Ovary (tissue), 9 donors: ENCODE data around the gene BPTF. TPM values are rescaled to one million over a fixed set of nuclear protein-coding genes. Genes with fewer than 3 reads are reported as not detected.

Experiments used
- DNase-seq, 5 donors: peaks; one replicate each; pipeline ENCODE4 v3.0.0-alpha.2; 2019 to 2020
- H3K27ac ChIP-seq, 2 donors: fragments of 200-600 bp; one replicate each; pipeline versions ENCODE4 v1.5.1 to v1.8.0; 2019 to 2022
- H3K27me3 ChIP-seq: fragments of 200-600 bp; one replicate; pipeline ENCODE4 v1.8.0; 2022
- H3K36me3 ChIP-seq: fragments of 200-600 bp; sonication (generic); one replicate; pipeline ENCODE4 v1.5.1; 2019
- H3K4me1 ChIP-seq: one replicate; pipeline ENCODE4 v1.8.1; 2013; ENCODE audit warnings: mild to moderate bottlenecking, moderate library complexity; ENCODE audit not compliant: insufficient read depth
- H3K4me3 ChIP-seq: fragments of 200-600 bp; sonication (generic); one replicate; pipeline ENCODE4 v1.5.1; 2017
- H3K9me3 ChIP-seq, 2 donors: fragments of 200-600 bp in 1 of 2; sonication (generic) in 1 of 2; one replicate each; pipeline versions ENCODE4 v1.5.1 to v1.8.1; 2013 to 2019; ENCODE audit warnings: mild to moderate bottlenecking in 1 of 2, moderate library complexity in 1 of 2
- EP300 ChIP-seq: sonication (generic); formaldehyde crosslinking; IDR thresholded peaks from one replicate; pipeline ENCODE4 v1.6.1; 2017; ENCODE audit warnings: antibody characterized with exemption
- POLR2A ChIP-seq: fragments of 450-650 bp; IDR thresholded peaks from one replicate; pipeline ENCODE4 v1.6.1; 2017; ENCODE audit warnings: antibody characterized with exemption, mild to moderate bottlenecking, moderate library complexity
- WGBS, 3 donors: extraction: QIAGEN DNeasy Blood & Tissue Kit in 1 of 3; methylation state at CpG; one replicate each; pipeline versions ENCODE4 v1.1.5 to v1.1.7; 2013 to 2017; 5-methylcytosine and 5-hydroxymethylcytosine counted together
- intact Hi-C, 4 donors: fragments of 100-400 bp; cut with DNase I; formaldehyde crosslinking; loops; one replicate each; pipeline versions ENCODE4 v1.11.0 to v1.15.1; 2022 to 2023
- polyA plus RNA-seq, 2 donors: library from polyadenylated mRNA; stranded (reverse); fragments of 200-250 nt in 1 of 2; fragments of 350-450 nt in 1 of 2; fragmentation: Illumina TruSeq in 1 of 2; extraction: RNeasy Lipid Tissue Mini Kit (QIAGEN cat#74804) in 1 of 2; gene quantifications; one replicate each; pipeline ENCODE4 v1.2.3, GENCODE V29; 2013 to 2014
- total RNA-seq, 7 donors: library from RNA; depleted of rRNA in 2 of 7; stranded (reverse); fragments of >200 nt in 2 of 7; fragmentation: NEBNext Ultra II Directional in 3 of 7; extraction: Animal tissue kit (Norgen Biotek cat#: 25700) in 3 of 7; gene quantifications; one replicate each; pipeline versions ENCODE4 v1.1.0 to v1.2.4, GENCODE V29; 2016 to 2023
- TF ChIP-seq, protein P1 (sequence below), 3 donors: fragments of 450-650 bp in 2 of 3; fragments of 200-600 bp in 1 of 3; IDR thresholded peaks; one replicate each; pipeline versions ENCODE4 v1.5.1 to v1.8.0; 2016 to 2022; ENCODE audit warnings: antibody characterized with exemption in 3 of 3, mild to moderate bottlenecking in 1 of 3
- donor health status: DM: no; HTN: no; CAD: no; lungs with moderate emphysema.
- donor health status: DM: no; HTN: no; CAD: no.
- donor health status: Bipolar disorder and iron deficiency.
- donor health status: DM: yes; HTN: yes; CAD: no.
- donor health status: DM: no; HTN: no; CAD: no.
- donor health status: DM: yes; HTN: yes; CAD: no.

BPTF gene
- total and polyA plus RNA-seq, 9 donors, result 28.5 to 120 (median 91.7) TPM

DNA sequence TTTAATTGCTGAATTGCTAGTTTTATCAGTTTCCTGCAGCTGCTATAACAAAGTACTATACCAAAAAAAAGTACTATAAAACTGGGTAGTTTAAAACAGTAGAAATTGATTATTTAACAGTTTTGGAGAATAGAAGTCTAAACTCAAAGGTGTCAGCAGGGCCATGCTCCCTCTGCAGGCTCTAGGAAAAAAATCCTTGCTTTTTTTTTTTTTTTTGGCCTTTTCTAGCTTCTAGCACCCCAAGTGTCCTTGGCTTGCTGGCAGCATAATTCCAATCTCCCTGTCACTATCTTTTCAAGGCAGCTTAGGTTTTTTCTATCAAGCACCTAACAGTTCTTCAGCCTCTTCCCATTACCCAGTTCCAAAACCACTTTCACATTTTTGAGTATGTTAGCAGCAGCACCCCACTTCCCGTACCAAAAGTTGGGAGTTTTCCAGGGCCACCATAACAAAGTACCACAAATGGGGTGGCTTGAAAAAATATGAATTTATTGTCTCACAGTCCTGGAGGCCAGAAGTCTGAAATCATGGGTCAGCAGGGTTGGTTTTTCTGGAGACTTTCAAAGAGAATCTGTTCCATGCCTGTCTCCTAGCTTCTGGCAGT, 37.4 kb downstream of the BPTF start:
- TF ChIP-seq, protein P1, sequence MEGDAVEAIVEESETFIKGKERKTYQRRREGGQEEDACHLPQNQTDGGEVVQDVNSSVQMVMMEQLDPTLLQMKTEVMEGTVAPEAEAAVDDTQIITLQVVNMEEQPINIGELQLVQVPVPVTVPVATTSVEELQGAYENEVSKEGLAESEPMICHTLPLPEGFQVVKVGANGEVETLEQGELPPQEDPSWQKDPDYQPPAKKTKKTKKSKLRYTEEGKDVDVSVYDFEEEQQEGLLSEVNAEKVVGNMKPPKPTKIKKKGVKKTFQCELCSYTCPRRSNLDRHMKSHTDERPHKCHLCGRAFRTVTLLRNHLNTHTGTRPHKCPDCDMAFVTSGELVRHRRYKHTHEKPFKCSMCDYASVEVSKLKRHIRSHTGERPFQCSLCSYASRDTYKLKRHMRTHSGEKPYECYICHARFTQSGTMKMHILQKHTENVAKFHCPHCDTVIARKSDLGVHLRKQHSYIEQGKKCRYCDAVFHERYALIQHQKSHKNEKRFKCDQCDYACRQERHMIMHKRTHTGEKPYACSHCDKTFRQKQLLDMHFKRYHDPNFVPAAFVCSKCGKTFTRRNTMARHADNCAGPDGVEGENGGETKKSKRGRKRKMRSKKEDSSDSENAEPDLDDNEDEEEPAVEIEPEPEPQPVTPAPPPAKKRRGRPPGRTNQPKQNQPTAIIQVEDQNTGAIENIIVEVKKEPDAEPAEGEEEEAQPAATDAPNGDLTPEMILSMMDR (IDR thresholded peaks at IDR 0.05), result no peak
- TF ChIP-seq POLR2A, result no peak
- no peak for TF ChIP-seq EP300
- Histone ChIP-seq H3K9me3 (no peaks in the 10 kb centered on the region), H3K27me3 (no peaks in the 10 kb centered on the region), H3K36me3 (no peaks in the 10 kb centered on the region), H3K27ac (no peak overlapping the region), H3K4me1 (peaks cover 5% of the 10 kb centered on the region), H3K4me3 (no peak overlapping the region)
- 93 to 100% (median 96%) methylated on average over 1 of the region's 1 CpG for WGBS, 3 donors
- intact Hi-C loops, result no loop called here
- no peak for DNase-seq

DNA sequence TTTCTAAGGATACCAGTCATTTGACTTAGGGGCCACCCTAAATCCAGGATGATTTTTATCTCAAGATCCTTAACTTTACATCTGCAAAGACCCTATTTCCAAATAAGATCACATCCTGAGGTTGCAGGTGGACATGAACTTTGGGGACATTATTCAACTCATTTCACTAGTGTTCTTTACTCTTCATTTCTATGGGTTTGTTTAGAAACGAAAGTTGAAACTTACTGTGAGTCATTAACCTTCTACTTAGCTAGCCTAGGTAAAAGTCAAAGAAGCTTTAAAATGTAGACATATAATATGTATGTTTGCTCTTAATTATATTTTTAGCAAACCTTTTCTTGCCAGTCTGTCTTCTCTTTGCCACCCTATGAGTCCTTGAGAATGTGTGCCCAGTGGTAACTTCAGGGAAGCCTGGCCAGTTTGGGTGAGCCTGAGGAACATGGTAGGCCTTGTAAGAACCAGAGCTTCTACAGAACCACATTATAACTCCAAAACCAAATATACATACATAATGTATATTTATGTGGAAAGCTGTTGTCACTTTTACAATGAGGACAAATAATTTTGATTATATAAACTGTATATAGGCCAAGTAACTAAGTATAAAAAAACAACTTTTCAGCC, 38.4 kb downstream of the BPTF start:
- TF ChIP-seq POLR2A (no peak), EP300 (no peak)
- TF ChIP-seq, protein P1 (IDR thresholded peaks at IDR 0.05), result no peak
- 90 to 100% (median 92%) methylated on average over 1 of the region's 1 CpG for WGBS, 3 donors
- Histone ChIP-seq H3K4me3 (no peak overlapping the region), H3K36me3 (no peaks in the 10 kb centered on the region), H3K4me1 (peaks cover 7% of the 10 kb centered on the region), H3K27me3 (no peaks in the 10 kb centered on the region), H3K9me3 (no peaks in the 10 kb centered on the region), H3K27ac (no peak overlapping the region)
- intact Hi-C loops, result no loop called here
- no peak for DNase-seq

DNA sequence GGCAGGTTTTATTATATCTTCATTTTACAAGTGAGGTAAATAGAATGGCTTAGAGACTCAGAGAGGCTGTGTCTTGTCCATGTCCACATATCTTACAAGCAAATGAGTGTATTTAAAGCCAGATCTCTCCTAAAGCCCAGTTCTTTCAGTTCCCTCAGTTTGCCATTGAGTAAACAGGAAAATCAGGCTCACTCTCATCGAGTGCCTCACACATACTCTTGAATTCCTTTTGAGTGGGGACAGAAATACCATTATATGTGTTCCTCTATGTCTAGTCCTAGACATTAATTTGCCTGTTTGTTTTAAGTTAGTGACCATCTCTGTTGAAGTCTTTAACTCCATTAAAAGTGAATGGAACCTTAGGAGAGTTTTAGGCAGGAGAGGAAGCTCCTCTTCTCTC, 40.1 kb downstream of the BPTF start:
- DNase-seq, result no peak
- WGBS, 3 donors, result 60 to 70% (median 68%) methylated on average over 1 of the region's 1 CpG
- intact Hi-C loops, result no loop called here

DNA sequence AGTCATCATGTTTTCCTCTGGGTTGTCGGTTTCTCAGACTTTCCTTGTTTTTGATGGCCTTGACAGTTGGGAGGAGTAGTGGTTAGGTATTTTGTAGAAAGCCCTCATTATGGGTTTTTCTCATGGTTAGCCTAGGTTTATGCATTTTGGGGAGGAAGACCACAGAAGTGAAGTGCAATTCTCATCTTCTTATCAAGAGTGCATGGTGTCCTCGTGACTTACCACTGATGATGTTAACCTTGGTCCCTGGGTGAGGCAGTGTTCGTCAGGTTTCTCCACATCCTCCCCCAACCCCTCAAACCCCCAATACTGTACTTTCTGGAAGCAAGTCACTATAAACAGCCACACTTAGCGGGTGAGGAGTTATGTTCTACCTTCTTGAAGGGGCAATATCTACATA, 42.3 kb downstream of the BPTF start:
- Histone ChIP-seq H3K36me3 (no peaks in the 10 kb centered on the region), H3K9me3 (no peaks in the 10 kb centered on the region), H3K4me1 (peaks cover 4% of the 10 kb centered on the region), H3K27ac (no peak overlapping the region), H3K4me3 (no peak overlapping the region), H3K27me3 (no peaks in the 10 kb centered on the region)
- DNase-seq, result no peak
- no peak for TF ChIP-seq EP300
- intact Hi-C loops, result no loop called here
- 76 to 79% (median 79%) methylated on average over 4 of the region's 4 CpGs for WGBS, 3 donors

More for the DNA sequence above, 40.1 kb downstream of the BPTF start:
- TF ChIP-seq, protein P1 (IDR thresholded peaks at IDR 0.05), result no peak
- no peak for TF ChIP-seq EP300
- no peak for TF ChIP-seq POLR2A
- Histone ChIP-seq H3K9me3 (no peaks in the 10 kb centered on the region), H3K4me1 (peaks cover 4% of the 10 kb centered on the region), H3K27me3 (no peaks in the 10 kb centered on the region), H3K36me3 (no peaks in the 10 kb centered on the region), H3K4me3 (no peak overlapping the region), H3K27ac (no peak overlapping the region)

DNA sequence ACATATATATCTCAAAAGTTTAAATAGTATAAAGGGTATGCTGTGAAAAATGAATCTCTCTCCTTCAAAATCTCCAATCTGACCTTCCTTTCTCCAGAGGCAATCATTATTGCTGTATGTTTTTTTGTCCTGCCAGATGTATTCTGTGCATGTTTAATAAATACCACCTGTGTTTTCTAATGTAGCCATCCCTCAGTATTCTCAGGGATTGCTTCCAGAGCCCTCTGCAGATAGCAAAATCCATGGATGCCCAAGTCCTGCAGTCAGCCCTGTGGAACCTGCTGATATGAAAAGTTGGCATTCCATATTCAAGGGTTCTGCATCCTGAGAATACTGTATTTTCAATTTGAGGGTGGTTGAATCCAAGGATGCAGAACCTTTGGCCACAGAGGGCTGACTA, 42.9 kb downstream of the BPTF start:
- no peak overlapping the region for H3K27ac ChIP-seq
- H3K36me3 ChIP-seq, result no peaks in the 10 kb centered on the region
- intact Hi-C loops, result no loop called here
- TF ChIP-seq, protein P1 (IDR thresholded peaks at IDR 0.05), result no peak
- TF ChIP-seq EP300 (no peak), POLR2A (no peak)
- H3K4me3 ChIP-seq, result no peak overlapping the region
- no peaks in the 10 kb centered on the region for H3K9me3 ChIP-seq
- no peak for DNase-seq
- H3K27me3 ChIP-seq, result no peaks in the 10 kb centered on the region
- peaks cover 4% of the 10 kb centered on the region for H3K4me1 ChIP-seq
